ENCODE measurements around the gene TOMM20.

DNA sequence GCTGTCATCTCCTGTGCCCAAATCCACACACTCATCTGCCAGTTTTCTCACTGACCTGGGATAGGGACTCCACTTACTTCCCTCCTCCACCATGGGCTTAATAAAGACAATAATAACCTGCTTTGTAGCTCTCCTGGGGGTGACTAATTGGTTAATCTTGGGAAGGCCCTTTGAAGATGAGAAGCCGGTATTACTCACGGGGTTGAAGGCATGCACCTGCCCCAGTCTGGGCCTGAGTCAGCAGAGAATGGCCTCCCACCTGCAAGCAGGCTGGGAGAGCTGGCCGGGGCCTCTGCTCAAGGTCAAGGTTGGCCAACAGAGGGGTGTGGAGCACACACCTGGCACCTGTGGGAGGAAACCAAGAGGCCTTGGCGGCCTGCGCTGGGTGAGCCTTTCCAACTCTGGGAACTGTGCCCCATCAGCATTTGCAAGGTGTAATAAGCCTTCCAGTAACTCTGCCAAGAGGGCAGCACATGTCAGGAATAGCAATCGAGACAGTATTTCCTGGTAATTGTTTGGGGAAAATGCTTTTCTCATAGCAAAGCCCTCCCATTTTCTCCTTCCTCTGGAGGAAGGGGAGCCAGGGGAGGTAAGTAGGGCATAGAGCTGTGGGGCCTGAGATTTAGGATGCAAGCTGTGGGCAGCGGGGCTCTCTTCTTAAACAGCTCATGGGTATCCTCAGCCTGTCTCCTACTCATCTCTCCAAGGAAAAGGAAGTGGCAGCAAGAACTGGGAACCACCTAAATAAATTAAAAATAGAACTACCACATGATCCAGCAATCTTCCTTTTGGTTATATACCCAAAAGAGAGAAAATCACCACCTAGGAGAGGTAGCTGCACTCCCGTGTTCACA is 49.0 kb downstream of the TOMM20 start:
- TF ChIP-seq CTCF (IDR thresholded peaks at IDR 0.05; ENCODE audit: insufficient read depth, low read length, poor library complexity, severe bottlenecking) (no peak), EZH2phosphoT487 (conservative IDR thresholded peaks at IDR 0.05; ENCODE audit: low read length) (no peak)
